PC-3 (cell line): Measurements from ENCODE around the gene ADCY5.

Source experiments
- CTCF ChIP-seq: fragments of 300-600 bp; sonication (generic); conservative IDR thresholded peaks from 2 replicates; pipeline ENCODE4 v1.5.1; 2017; ENCODE audit warnings: antibody characterized with exemption, low read depth, mild to moderate bottlenecking, low read length
- EZH2 ChIP-seq: fragments of 300-600 bp; sonication (generic); IDR thresholded peaks from one replicate; pipeline ENCODE4 v1.6.1; 2017; ENCODE audit warnings: antibody characterized with exemption, mild to moderate bottlenecking, low read length; ENCODE audit not compliant: unreplicated experiment
- EZH2phosphoT487 ChIP-seq: fragments of 300-600 bp; sonication (generic); IDR thresholded peaks from 2 replicates; pipeline ENCODE4 v1.6.1; 2018; ENCODE audit warnings: mild to moderate bottlenecking, antibody characterized with exemption, low read length, borderline replicate concordance

GRCh38 chr3:123397050-123397590 is 51.8 kb downstream of the ADCY5 start:
- no peak for TF ChIP-seq CTCF
- no peak for TF ChIP-seq EZH2
- TF ChIP-seq EZH2phosphoT487: no peak
